Measurements from ENCODE around the gene CASP14. TPM values are rescaled to one million over a fixed set of nuclear protein-coding genes. Genes with fewer than 3 reads are reported as not detected.
"Not testable (repeated sequence)": the region's sequence is repeated elsewhere in the genome, so short reads cannot be mapped to it uniquely, and the experiment has no call there.

Gene CASP14
- total RNA-seq, 3 donors from 2014 or later, result 0.29 TPM; not detected in 2

DNA sequence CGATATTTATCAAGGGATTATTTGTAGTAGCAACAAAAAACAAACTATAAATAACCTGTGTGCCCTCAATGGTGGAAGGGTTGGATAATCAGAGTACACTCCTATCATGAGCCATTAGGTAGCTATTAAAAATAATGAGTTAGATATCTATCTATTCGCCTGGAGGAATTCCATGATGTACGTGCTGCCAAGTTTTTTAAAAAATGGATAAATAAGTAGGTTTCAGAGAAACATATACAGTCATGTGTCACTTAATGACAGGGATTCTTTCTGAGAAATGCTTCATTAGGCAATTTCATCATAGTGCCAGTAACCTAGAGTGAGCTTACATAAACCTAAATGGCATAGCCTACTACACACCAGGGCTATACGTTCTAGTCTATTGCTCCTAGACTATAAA is 26.5 kb downstream of the CASP14 start:
- TF ChIP-seq POLR2AphosphoS5 (IDR thresholded peaks at IDR 0.05) (no peak), POLR2A (IDR thresholded peaks at IDR 0.05) (no peak)
- TF ChIP-seq, protein P1, sequence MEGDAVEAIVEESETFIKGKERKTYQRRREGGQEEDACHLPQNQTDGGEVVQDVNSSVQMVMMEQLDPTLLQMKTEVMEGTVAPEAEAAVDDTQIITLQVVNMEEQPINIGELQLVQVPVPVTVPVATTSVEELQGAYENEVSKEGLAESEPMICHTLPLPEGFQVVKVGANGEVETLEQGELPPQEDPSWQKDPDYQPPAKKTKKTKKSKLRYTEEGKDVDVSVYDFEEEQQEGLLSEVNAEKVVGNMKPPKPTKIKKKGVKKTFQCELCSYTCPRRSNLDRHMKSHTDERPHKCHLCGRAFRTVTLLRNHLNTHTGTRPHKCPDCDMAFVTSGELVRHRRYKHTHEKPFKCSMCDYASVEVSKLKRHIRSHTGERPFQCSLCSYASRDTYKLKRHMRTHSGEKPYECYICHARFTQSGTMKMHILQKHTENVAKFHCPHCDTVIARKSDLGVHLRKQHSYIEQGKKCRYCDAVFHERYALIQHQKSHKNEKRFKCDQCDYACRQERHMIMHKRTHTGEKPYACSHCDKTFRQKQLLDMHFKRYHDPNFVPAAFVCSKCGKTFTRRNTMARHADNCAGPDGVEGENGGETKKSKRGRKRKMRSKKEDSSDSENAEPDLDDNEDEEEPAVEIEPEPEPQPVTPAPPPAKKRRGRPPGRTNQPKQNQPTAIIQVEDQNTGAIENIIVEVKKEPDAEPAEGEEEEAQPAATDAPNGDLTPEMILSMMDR (IDR thresholded peaks at IDR 0.05), result no peak
- H3K4me3 ChIP-seq, result no peak overlapping the region
- no peak overlapping the region for H3K27ac ChIP-seq
- no peaks in the 10 kb centered on the region for H3K36me3 ChIP-seq
- intact Hi-C loops (cut with DNase I; ENCODE audit: low total_unique reads), result no loop called here
- no peaks in the 10 kb centered on the region for H3K27me3 ChIP-seq
- DNase-seq (ENCODE audit: low spot score in 2 of 2), result no peak
- no peaks in the 10 kb centered on the region for H3K4me1 ChIP-seq
- H3K9me3 ChIP-seq, result no peaks in the 10 kb centered on the region

- H3K4me1 ChIP-seq; DNase-seq (ENCODE audit: low spot score in 2 of 2); H3K9me3 ChIP-seq; H3K4me3 ChIP-seq; H3K27ac ChIP-seq; H3K36me3 ChIP-seq; intact Hi-C loops (cut with DNase I; ENCODE audit: low total_unique reads); H3K27me3 ChIP-seq: not testable (repeated sequence)
Observed at GRCh38 chr19:15080002-15080401, 30.7 kb downstream of the CASP14 start.

DNA sequence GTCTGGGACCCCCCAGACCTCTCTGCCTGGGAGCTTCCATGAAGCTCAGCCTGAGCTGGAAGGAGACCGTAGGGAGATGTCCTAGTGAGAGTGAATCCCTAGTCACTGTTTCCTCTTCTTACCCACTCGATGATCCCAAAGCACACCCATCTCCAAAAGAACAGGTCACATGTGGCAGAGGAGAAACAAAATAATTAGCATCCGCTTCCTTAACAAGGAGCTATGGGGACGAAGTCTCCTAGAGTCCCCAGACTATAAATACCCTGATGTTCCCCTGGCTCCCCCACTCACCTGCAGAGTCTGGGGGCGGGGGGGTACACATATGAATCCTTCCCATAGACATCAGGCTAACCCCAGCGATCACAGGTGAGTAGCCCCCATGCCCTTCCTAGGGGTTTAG is 32.6 kb downstream of the CASP14 start, which contains the start of gene OR1I1:
OR1I1 (plus strand) TSS at position 301 of the 400 bp plus-strand sequence. CDS start 4,855 bp downstream, outside the sequence.
- Histone ChIP-seq H3K36me3 (no peaks in the 10 kb centered on the region), H3K27me3 (peaks cover 0 to 12% of the 10 kb centered on the region in 2 donors), H3K4me3 (no peak within 1 kb of the TSS), H3K9me3 (no peaks in the 10 kb centered on the region), H3K4me1 (no peaks in the 10 kb centered on the region), H3K27ac (no peak within 1 kb of the TSS)
- TF ChIP-seq, protein P1 (IDR thresholded peaks at IDR 0.05), result no peak
- TF ChIP-seq POLR2A (IDR thresholded peaks at IDR 0.05) (no peak), POLR2AphosphoS5 (IDR thresholded peaks at IDR 0.05) (no peak)
- no peak for DNase-seq (ENCODE audit: low spot score in 2 of 2)
- intact Hi-C loops (cut with DNase I; ENCODE audit: low total_unique reads), result no loop called here

GRCh38 chr19:15087182-15087581 is 37.9 kb downstream of the CASP14 start:
- H3K4me1 ChIP-seq, result no peaks in the 10 kb centered on the region
- H3K9me3 ChIP-seq, result no peaks in the 10 kb centered on the region
- no peak overlapping the region for H3K4me3 ChIP-seq
- TF ChIP-seq POLR2A (IDR thresholded peaks at IDR 0.05) (no peak), POLR2AphosphoS5 (IDR thresholded peaks at IDR 0.05) (no peak)
- TF ChIP-seq, protein P1 (IDR thresholded peaks at IDR 0.05), result no peak
- no peak for DNase-seq (ENCODE audit: low spot score in 2 of 2)
- H3K27me3 ChIP-seq, result peaks cover 0 to 9% of the 10 kb centered on the region in 2 donors
- no peaks in the 10 kb centered on the region for H3K36me3 ChIP-seq
- intact Hi-C loops (cut with DNase I; ENCODE audit: low total_unique reads), result no loop called here
- no peak overlapping the region for H3K27ac ChIP-seq

DNA sequence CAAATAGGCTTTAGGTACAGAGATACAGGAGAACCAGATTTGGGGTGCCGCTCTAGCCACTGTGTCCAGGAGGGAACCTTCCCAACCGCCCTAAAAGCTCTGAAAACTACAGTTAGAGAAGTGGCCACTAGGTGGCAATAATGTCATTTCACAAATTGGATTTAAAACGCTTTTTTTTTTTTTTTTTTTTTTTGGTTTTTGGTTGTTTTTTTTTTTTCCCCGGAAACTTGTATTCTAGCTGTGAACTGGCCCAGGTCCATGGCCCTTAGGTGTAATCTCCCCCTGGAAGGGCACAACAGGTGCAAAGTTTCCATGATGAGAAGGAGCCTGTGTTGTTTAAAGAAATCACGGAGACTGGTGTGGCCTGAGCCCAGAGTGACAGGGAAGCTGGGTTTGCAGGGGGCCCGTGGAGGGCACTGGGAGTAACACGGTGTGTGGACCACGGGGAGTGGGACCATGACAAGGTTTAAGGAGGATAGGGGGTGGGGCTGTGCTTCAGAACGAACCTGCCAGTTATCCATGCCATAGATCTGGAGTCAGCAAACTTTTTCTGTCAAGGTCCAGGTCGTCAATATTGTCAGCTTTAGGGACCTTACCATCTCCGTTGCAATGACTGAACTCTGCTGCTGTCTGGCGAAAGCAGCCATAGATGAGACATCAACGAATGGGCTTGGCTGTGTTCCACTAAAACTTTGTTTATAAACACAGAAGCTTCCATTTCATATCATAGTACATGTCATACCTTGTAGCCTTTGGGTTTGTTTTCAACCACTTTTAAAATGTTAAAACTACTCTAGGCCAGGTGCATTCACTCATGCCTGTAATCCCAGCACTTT is 42.9 kb downstream of the CASP14 start:
- H3K27me3 ChIP-seq, result peaks cover 0 to 2% of the 10 kb centered on the region in 2 donors
- no peaks in the 10 kb centered on the region for H3K4me1 ChIP-seq
- TF ChIP-seq, protein P1 (IDR thresholded peaks at IDR 0.05), result peak in 1 of 3 donors; percentile 70
- TF ChIP-seq POLR2AphosphoS5 (IDR thresholded peaks at IDR 0.05) (no peak), POLR2A (IDR thresholded peaks at IDR 0.05) (no peak)
- intact Hi-C loops (cut with DNase I; ENCODE audit: low total_unique reads), result no loop called here
- no peak for DNase-seq (ENCODE audit: low spot score in 2 of 2)
- no peaks in the 10 kb centered on the region for H3K9me3 ChIP-seq
- no peak overlapping the region for H3K27ac ChIP-seq
- H3K36me3 ChIP-seq, result no peaks in the 10 kb centered on the region
- H3K4me3 ChIP-seq, result no peak overlapping the region

Data from breast epithelium (tissue), 4 donors.